GM13977 (cell line): ENCODE measurements around the gene MAP3K2.

Experiments used
- DNase-seq: peaks from one replicate; pipeline ENCODE4 v3.0.0; 2012; ENCODE audit warnings: low spot score
- CTCF ChIP-seq: IDR thresholded peaks from 2 replicates; pipeline ENCODE4 v1.5.1; 2012; ENCODE audit warnings: mild to moderate bottlenecking, control low read depth; ENCODE audit not compliant: insufficient read depth; ENCODE audit errors: extremely low read depth, missing control alignments
- in situ Hi-C: fragments of 300-500 bp; cut with MboI; formaldehyde crosslinking; loops from one replicate; pipeline ENCODE4 v1.12.0; 2022; ENCODE audit warnings: low sequenced_read_pairs, low pct_unique_long_range_greater_than_20kb, mixed read lengths, inconsistent platforms; ENCODE audit not compliant: unreplicated experiment

MAP3K2 gene

GRCh38 chr2:127428815-127429109, 41.0 kb upstream of the MAP3K2 start:
- TF ChIP-seq CTCF, result no peak
- in situ Hi-C loops, result no loop called here
- DNase-seq, result no peak

GRCh38 chr2:127428057-127428814, 40.5 kb upstream of the MAP3K2 start:
- no peak for DNase-seq
- TF ChIP-seq CTCF, result no peak
- in situ Hi-C loops, result no loop called here

- no peak for TF ChIP-seq CTCF
- in situ Hi-C loops, result no loop called here
- no peak for DNase-seq
These were observed 39.7 kb upstream of the MAP3K2 start for GRCh38 chr2:127427376-127428056.

- in situ Hi-C loops, result no loop called here
- no peak for TF ChIP-seq CTCF
- no peak for DNase-seq
These were observed 39.0 kb upstream of the MAP3K2 start for GRCh38 chr2:127426501-127427354.

- no peak for TF ChIP-seq CTCF
- in situ Hi-C loops, result no loop called here
- DNase-seq, result no peak
These were observed 38.0 kb upstream of the MAP3K2 start for GRCh38 chr2:127425540-127426490.
